SK-N-SH (cell line): ENCODE results near the gene SH2D3A.

Experiments used
- CTCF ChIP-seq: fragments of 200-600 bp; sonication (generic); IDR thresholded peaks from 2 replicates; pipeline ENCODE4 v1.6.1; 2017; ENCODE audit warnings: antibody characterized with exemption, mild to moderate bottlenecking, moderate library complexity
- EZH2phosphoT487 ChIP-seq: fragments of 200-600 bp; sonication (generic); IDR thresholded peaks from 2 replicates; pipeline ENCODE4 v1.6.1; 2017; ENCODE audit warnings: low read depth, mixed run types, mild to moderate bottlenecking, antibody characterized with exemption, moderate library complexity, borderline replicate concordance
- FOXJ3 ChIP-seq: sonication (generic); formaldehyde crosslinking; IDR thresholded peaks from 2 replicates; pipeline ENCODE4 v1.5.1; 2020; ENCODE audit warnings: mild to moderate bottlenecking, missing genetic modification reagents
- GABPA ChIP-seq: IDR thresholded peaks from 2 replicates; pipeline ENCODE4 v1.4.0; 2012; ENCODE audit warnings: low read depth, mild to moderate bottlenecking
- JUND ChIP-seq: IDR thresholded peaks from 2 replicates; pipeline ENCODE4 v1.4.0; 2012
- MXI1 ChIP-seq: IDR thresholded peaks from 2 replicates; pipeline ENCODE4 v1.6.1; 2012; ENCODE audit warnings: mild to moderate bottlenecking, low read depth, low read length, improper control_type of control experiment
- NRF1 ChIP-seq: IDR thresholded peaks from 2 replicates; pipeline ENCODE4 v1.6.1; 2012; ENCODE audit warnings: low read depth, mild to moderate bottlenecking, low read length
- PBX3 ChIP-seq: IDR thresholded peaks from 2 replicates; pipeline ENCODE4; 2012
- POLR2AphosphoS5 ChIP-seq: IDR thresholded peaks from 2 replicates; pipeline ENCODE4 v1.6.1; 2012; ENCODE audit warnings: low read depth, low read length
- RFX5 ChIP-seq: IDR thresholded peaks from 2 replicates; pipeline ENCODE4 v1.6.1; 2012; ENCODE audit warnings: mild to moderate bottlenecking, improper control_type of control experiment, low read length
- SIN3A ChIP-seq: IDR thresholded peaks from 2 replicates; pipeline ENCODE4 v1.6.1; 2012; ENCODE audit warnings: low read depth, mild to moderate bottlenecking, low read length, moderate library complexity, borderline replicate concordance
- USF1 ChIP-seq: IDR thresholded peaks from 2 replicates; pipeline ENCODE4 v1.4.0; 2012; ENCODE audit warnings: low read depth, borderline replicate concordance
- USF2 ChIP-seq: fragments of 150-350 bp; IDR thresholded peaks from 2 replicates; pipeline ENCODE4 v1.6.1; 2017; ENCODE audit warnings: antibody characterized with exemption, low read length, low read depth, borderline replicate concordance
- ZBTB33 ChIP-seq: IDR thresholded peaks from 2 replicates; pipeline ENCODE4 v1.4.0; 2012; ENCODE audit warnings: low read depth, borderline replicate concordance

- TF ChIP-seq CTCF (no peak), ZBTB33 (no peak), RFX5 (no peak), MXI1 (no peak), FOXJ3 (CRISPR knock-in tag) (no peak), SIN3A (no peak), GABPA (no peak), EZH2phosphoT487 (no peak), USF2 (no peak), NRF1 (no peak), USF1 (no peak), PBX3 (no peak), POLR2AphosphoS5 (no peak), JUND (no peak)
These were observed 45.5 kb downstream of the SH2D3A start for GRCh38 chr19:6721773-6722172.
